Gastrocnemius medialis (tissue), 4 donors: Measurements from ENCODE around the gene DAGLA. TPM values are rescaled to one million over a fixed set of nuclear protein-coding genes. Genes with fewer than 3 reads are reported as not detected.

Experiments used
- ATAC-seq, 2 donors: fragments of 150-250 bp; one replicate each; pipeline ENCODE4 v1.9.1; 2016
- DNase-seq, 2 donors: peaks; one replicate each; pipeline ENCODE4 v3.0.0-alpha.2; 2019
- H3K27ac ChIP-seq, 4 donors: fragments of 200-600 bp; sonication (generic); 1 replicate in 1 of 4; 2 replicates in 3 of 4; pipeline ENCODE4 v1.5.1; 2016 to 2018; ENCODE audit warnings: mild to moderate bottlenecking in 2 of 4, moderate library complexity in 1 of 4
- H3K27me3 ChIP-seq, 3 donors: fragments of 200-600 bp; sonication (generic) in 2 of 3; 1 replicate in 1 of 3; 2 replicates in 2 of 3; pipeline versions ENCODE4 v1.5.1 to v1.6.0; 2016 to 2019; ENCODE audit warnings: mild to moderate bottlenecking in 1 of 3, moderate library complexity in 1 of 3
- H3K36me3 ChIP-seq, 2 donors: fragments of 200-600 bp; sonication (generic) in 1 of 2; one replicate each; pipeline ENCODE4 v1.5.1; 2017 to 2018
- H3K4me1 ChIP-seq, 2 donors: fragments of 200-600 bp; sonication (generic) in 1 of 2; one replicate each; pipeline ENCODE4 v1.5.1; 2016 to 2017; ENCODE audit warnings: mild to moderate bottlenecking in 2 of 2
- H3K4me3 ChIP-seq, 4 donors: fragments of 200-600 bp; sonication (generic) in 3 of 4; 1 replicate in 1 of 4; 2 replicates in 3 of 4; pipeline ENCODE4 v1.5.1; 2016 to 2019; ENCODE audit warnings: mild to moderate bottlenecking in 2 of 4
- H3K9me3 ChIP-seq, 3 donors: fragments of 200-600 bp; sonication (generic) in 2 of 3; 1 replicate in 1 of 3; 2 replicates in 2 of 3; pipeline ENCODE4 v1.5.1; 2016 to 2019
- CTCF ChIP-seq, 5 experiments: fragments of 450-650 bp in 3 of 5; fragments of 200-600 bp in 2 of 5; sonication (generic) in 2 of 5; IDR thresholded peaks in 4 of 5; conservative IDR thresholded peaks in 1 of 5; 1 replicate in 4 of 5; 2 replicates in 1 of 5; pipeline ENCODE4 v1.5.1; 2016 to 2019; ENCODE audit warnings: antibody characterized with exemption in 5 of 5, mild to moderate bottlenecking in 3 of 5, moderate library complexity in 3 of 5
- POLR2A ChIP-seq, 2 donors: fragments of 450-650 bp; IDR thresholded peaks; one replicate each; pipeline ENCODE4 v1.6.1; 2017; ENCODE audit warnings: antibody characterized with exemption in 2 of 2, mild to moderate bottlenecking in 2 of 2, moderate library complexity in 2 of 2
- in situ Hi-C, 4 donors: fragments of 200-750 bp; cut with MboI; loops; one replicate each; pipeline versions ENCODE4 v1.15.0 to v1.8.0; 2017; ENCODE audit warnings: low sequenced_read_pairs in 4 of 4
- intact Hi-C: fragments of 100-400 bp; cut with DNase I; formaldehyde crosslinking; loops from one replicate; pipeline ENCODE4 v1.15.1; 2023; ENCODE audit warnings: low total_unique reads
- total RNA-seq, 4 donors: library from RNA; depleted of rRNA; stranded (reverse); fragments of >200 nt; gene quantifications; one replicate each; pipeline versions ENCODE4 v1.1.0 to v1.2.3, GENCODE V29; 2016

The DAGLA gene
- total RNA-seq, 4 donors from 2014 or later, result 0.58 to 5.5 (median 2.9) TPM

GRCh38 chr11:61701242-61701886, 21.2 kb downstream of the DAGLA start:
- peak in 1 of 2 donors; percentile 40 for DNase-seq
- Histone ChIP-seq H3K27me3 (no peaks in the 10 kb centered on the region), H3K27ac (peak overlapping the region; percentile 57 to 97 (median 77)), H3K4me1 (peaks cover 53 to 55% of the 10 kb centered on the region in 2 donors), H3K9me3 (no peaks in the 10 kb centered on the region), H3K4me3 (no peak overlapping the region), H3K36me3 (no peaks in the 10 kb centered on the region)
- intact Hi-C loops (no loop called here), in situ Hi-C loops (no loop called here)
- ATAC-seq, result no peak
- TF ChIP-seq POLR2A (IDR thresholded peaks at IDR 0.05) (no peak), CTCF (IDR thresholded peaks at IDR 0.05 in 4 of 5, conservative IDR thresholded peaks at IDR 0.05 in 1 of 5) (peak in 2 of 5 experiments; percentile 17 to 19)

- intact Hi-C loops (no loop called here), in situ Hi-C loops (no loop called here)
- H3K27ac ChIP-seq, result no peak overlapping the region
- no peak overlapping the region for H3K4me3 ChIP-seq
- no peak for DNase-seq
- no peaks in the 10 kb centered on the region for H3K27me3 ChIP-seq
- H3K36me3 ChIP-seq, result no peaks in the 10 kb centered on the region
- no peak for ATAC-seq
- H3K4me1 ChIP-seq, result peaks cover 38 to 46% of the 10 kb centered on the region in 2 donors
- no peak for TF ChIP-seq POLR2A (IDR thresholded peaks at IDR 0.05)
- TF ChIP-seq CTCF (IDR thresholded peaks at IDR 0.05 in 4 of 5, conservative IDR thresholded peaks at IDR 0.05 in 1 of 5), result no peak
- H3K9me3 ChIP-seq, result no peaks in the 10 kb centered on the region
These were observed 22.6 kb downstream of the DAGLA start for GRCh38 chr11:61702701-61703312.

- no peak overlapping the region for H3K4me3 ChIP-seq
- intact Hi-C loops, result no loop called here
- ATAC-seq (no peak), DNase-seq (no peak)
- H3K27me3 ChIP-seq, result no peaks in the 10 kb centered on the region
- in situ Hi-C loops, result no loop called here
- no peaks in the 10 kb centered on the region for H3K9me3 ChIP-seq
- H3K27ac ChIP-seq, result no peak overlapping the region
- H3K4me1 ChIP-seq, result peaks cover 29 to 38% of the 10 kb centered on the region in 2 donors
- no peaks in the 10 kb centered on the region for H3K36me3 ChIP-seq
- TF ChIP-seq POLR2A (IDR thresholded peaks at IDR 0.05) (no peak), CTCF (IDR thresholded peaks at IDR 0.05 in 4 of 5, conservative IDR thresholded peaks at IDR 0.05 in 1 of 5) (no peak)
These were observed 24.6 kb downstream of the DAGLA start for GRCh38 chr11:61704838-61705237.

GRCh38 chr11:61706452-61707400, 26.5 kb downstream of the DAGLA start:
- H3K27ac ChIP-seq, result peak overlapping the region in 1 of 4 donors; percentile 30
- no peak for ATAC-seq
- in situ Hi-C loops (no loop called here), intact Hi-C loops (no loop called here)
- no peaks in the 10 kb centered on the region for H3K36me3 ChIP-seq
- H3K4me3 ChIP-seq, result no peak overlapping the region
- H3K27me3 ChIP-seq, result no peaks in the 10 kb centered on the region
- no peaks in the 10 kb centered on the region for H3K9me3 ChIP-seq
- TF ChIP-seq CTCF (IDR thresholded peaks at IDR 0.05 in 4 of 5, conservative IDR thresholded peaks at IDR 0.05 in 1 of 5) (no peak), POLR2A (IDR thresholded peaks at IDR 0.05) (no peak)
- peaks cover 11 to 23% of the 10 kb centered on the region in 2 donors for H3K4me1 ChIP-seq
- DNase-seq, result no peak
